ENCODE measurements around the gene ARHGAP26. TPM values are rescaled to one million over a fixed set of nuclear protein-coding genes. Genes with fewer than 3 reads are reported as not detected.
A peak's percentile ranks its signal among the peaks of the same experiment; 100 is the strongest.

The ARHGAP26 gene
- total RNA-seq, 1 experiment from 2014 or later, result 65.5 TPM

GRCh38 chr5:143248391-143248790, 478.2 kb downstream of the ARHGAP26 start:
- intact Hi-C loops (cut with micrococcal nuclease; ENCODE audit: unreplicated experiment), result no loop called here
- CTCF ChIA-PET, result no interaction called here
- no peak for DNase-seq (ENCODE audit: low read depth, low spot score)
- Histone ChIP-seq H3K27ac (ENCODE audit: low read length) (peak overlapping the region; percentile 99), H3K4me1 (ENCODE audit: control insufficient read depth, insufficient read depth, low read length) (peaks cover 46% of the 10 kb centered on the region), H3K36me3 (ENCODE audit: control insufficient read depth, insufficient read depth, low read length) (no peaks in the 10 kb centered on the region), H3K27me3 (ENCODE audit: control insufficient read depth, insufficient read depth, low read length) (no peaks in the 10 kb centered on the region), H3K4me3 (ENCODE audit: low read depth in 2 of 2, low read length in 2 of 2) (no peak overlapping the region), H3K9me3 (ENCODE audit: control insufficient read depth, insufficient read depth, low read depth, low read length) (no peaks in the 10 kb centered on the region)
- TF ChIP-seq REST (IDR thresholded peaks at IDR 0.05; ENCODE audit: insufficient read depth in 1 of 2, low read depth in 2 of 2, low read length in 1 of 2) (no peak), CTCF (IDR thresholded peaks at IDR 0.05) (no peak), POLR2AphosphoS5 (IDR thresholded peaks at IDR 0.05; ENCODE audit: low read depth, low read length) (no peak), TCF7L2 (IDR thresholded peaks at IDR 0.05; ENCODE audit: low read depth, low read length) (no peak), SIN3A (IDR thresholded peaks at IDR 0.05; ENCODE audit: borderline replicate concordance, insufficient read depth, low read depth, low read length) (no peak)
- no TSS peak for BruUV-seq (replicated peaks)
- POLR2A ChIA-PET, result no interaction called here
- in situ Hi-C loops (cut with HindIII; ENCODE audit: low pct_unique_long_range_greater_than_20kb, low sequenced_read_pairs), result no loop called here
- no peak for ATAC-seq

GRCh38 chr5:143248822-143249579, 478.8 kb downstream of the ARHGAP26 start:
- in situ Hi-C loops (cut with HindIII; ENCODE audit: low pct_unique_long_range_greater_than_20kb, low sequenced_read_pairs) (no loop called here), intact Hi-C loops (cut with micrococcal nuclease; ENCODE audit: unreplicated experiment) (no loop called here)
- DNase-seq (ENCODE audit: low read depth, low spot score), result no peak
- H3K9me3 ChIP-seq (ENCODE audit: control insufficient read depth, insufficient read depth, low read depth, low read length), result no peaks in the 10 kb centered on the region
- no peaks in the 10 kb centered on the region for H3K36me3 ChIP-seq (ENCODE audit: control insufficient read depth, insufficient read depth, low read length)
- TF ChIP-seq TCF7L2 (IDR thresholded peaks at IDR 0.05; ENCODE audit: low read depth, low read length), result no peak
- TF ChIP-seq REST (IDR thresholded peaks at IDR 0.05; ENCODE audit: insufficient read depth in 1 of 2, low read depth in 2 of 2, low read length in 1 of 2), result no peak
- TF ChIP-seq CTCF (IDR thresholded peaks at IDR 0.05), result no peak
- TF ChIP-seq POLR2AphosphoS5 (IDR thresholded peaks at IDR 0.05; ENCODE audit: low read depth, low read length), result no peak
- TF ChIP-seq SIN3A (IDR thresholded peaks at IDR 0.05; ENCODE audit: borderline replicate concordance, insufficient read depth, low read depth, low read length), result no peak
- H3K4me3 ChIP-seq (ENCODE audit: low read depth in 2 of 2, low read length in 2 of 2), result no peak overlapping the region
- H3K27ac ChIP-seq (ENCODE audit: low read length), result peak overlapping the region; percentile 99
- BruUV-seq (replicated peaks), result no TSS peak
- H3K4me1 ChIP-seq (ENCODE audit: control insufficient read depth, insufficient read depth, low read length), result peaks cover 41% of the 10 kb centered on the region
- H3K27me3 ChIP-seq (ENCODE audit: control insufficient read depth, insufficient read depth, low read length), result no peaks in the 10 kb centered on the region
- ChIA-PET POLR2A (no interaction called here), CTCF (no interaction called here)
- ATAC-seq, result no peak
